ENCODE data around the gene IRF4.

Gene IRF4

DNA sequence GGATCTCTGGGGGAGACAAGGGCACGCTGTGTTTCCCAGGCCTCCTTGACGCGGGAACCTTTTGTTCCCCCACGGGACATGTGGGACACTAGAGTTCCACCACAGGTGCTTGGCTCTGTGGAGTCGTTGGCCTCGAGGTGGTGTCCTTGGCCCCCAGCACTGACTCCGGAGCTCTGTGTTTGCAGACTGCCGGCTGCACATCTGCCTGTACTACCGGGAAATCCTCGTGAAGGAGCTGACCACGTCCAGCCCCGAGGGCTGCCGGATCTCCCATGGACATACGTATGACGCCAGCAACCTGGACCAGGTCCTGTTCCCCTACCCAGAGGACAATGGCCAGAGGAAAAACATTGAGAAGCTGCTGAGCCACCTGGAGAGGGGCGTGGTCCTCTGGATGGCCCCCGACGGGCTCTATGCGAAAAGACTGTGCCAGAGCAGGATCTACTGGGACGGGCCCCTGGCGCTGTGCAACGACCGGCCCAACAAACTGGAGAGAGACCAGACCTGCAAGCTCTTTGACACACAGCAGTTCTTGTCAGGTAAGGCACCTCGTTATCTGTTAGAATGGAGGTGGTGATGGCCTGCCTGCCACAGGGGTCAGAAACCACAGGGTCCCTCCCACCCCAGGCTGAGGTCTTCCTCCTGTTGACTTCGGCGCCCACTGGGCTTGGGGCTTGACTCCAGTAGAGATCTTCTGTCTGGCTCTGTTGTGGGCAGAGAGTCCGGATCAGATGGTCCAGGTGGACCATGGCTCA lies 9.9 kb downstream of the IRF4 start:
- TF ChIP-seq, protein P1, sequence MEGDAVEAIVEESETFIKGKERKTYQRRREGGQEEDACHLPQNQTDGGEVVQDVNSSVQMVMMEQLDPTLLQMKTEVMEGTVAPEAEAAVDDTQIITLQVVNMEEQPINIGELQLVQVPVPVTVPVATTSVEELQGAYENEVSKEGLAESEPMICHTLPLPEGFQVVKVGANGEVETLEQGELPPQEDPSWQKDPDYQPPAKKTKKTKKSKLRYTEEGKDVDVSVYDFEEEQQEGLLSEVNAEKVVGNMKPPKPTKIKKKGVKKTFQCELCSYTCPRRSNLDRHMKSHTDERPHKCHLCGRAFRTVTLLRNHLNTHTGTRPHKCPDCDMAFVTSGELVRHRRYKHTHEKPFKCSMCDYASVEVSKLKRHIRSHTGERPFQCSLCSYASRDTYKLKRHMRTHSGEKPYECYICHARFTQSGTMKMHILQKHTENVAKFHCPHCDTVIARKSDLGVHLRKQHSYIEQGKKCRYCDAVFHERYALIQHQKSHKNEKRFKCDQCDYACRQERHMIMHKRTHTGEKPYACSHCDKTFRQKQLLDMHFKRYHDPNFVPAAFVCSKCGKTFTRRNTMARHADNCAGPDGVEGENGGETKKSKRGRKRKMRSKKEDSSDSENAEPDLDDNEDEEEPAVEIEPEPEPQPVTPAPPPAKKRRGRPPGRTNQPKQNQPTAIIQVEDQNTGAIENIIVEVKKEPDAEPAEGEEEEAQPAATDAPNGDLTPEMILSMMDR (conservative IDR thresholded peaks at IDR 0.05; ENCODE audit: low read length), result no peak
- no peak for TF ChIP-seq EZH2phosphoT487 (IDR thresholded peaks at IDR 0.05; ENCODE audit: borderline replicate concordance)
- Histone ChIP-seq H2AFZ (ENCODE audit: low read length) (no peak overlapping the region), H3K27me3 (ENCODE audit: insufficient read depth, low read length, poor library complexity, severe bottlenecking) (no peaks in the 10 kb centered on the region), H3K9ac (ENCODE audit: low read depth, low read length, poor library complexity, severe bottlenecking) (no peak overlapping the region), H3K4me1 (ENCODE audit: insufficient read depth, low read length, poor library complexity, severe bottlenecking) (peaks cover 22% of the 10 kb centered on the region), H3K4me3 (ENCODE audit: low read length, poor library complexity, severe bottlenecking) (no peak overlapping the region), H3K9me3 (ENCODE audit: insufficient read depth, low read depth, low read length) (no peaks in the 10 kb centered on the region), H4K20me1 (ENCODE audit: insufficient read depth, low read length, poor library complexity, severe bottlenecking) (no peaks in the 10 kb centered on the region), H3K36me3 (ENCODE audit: insufficient read depth, low read length) (no peaks in the 10 kb centered on the region), H3F3A (ENCODE audit: low read depth) (no peaks in the 10 kb centered on the region), H3K9me2 (replicated peaks; ENCODE audit: low read depth, low read length) (no peaks in the 10 kb centered on the region), H3K79me2 (ENCODE audit: insufficient read depth, low read length) (no peaks in the 10 kb centered on the region), H3K4me2 (ENCODE audit: low read depth, low read length, poor library complexity, severe bottlenecking) (no peak overlapping the region)

DNA sequence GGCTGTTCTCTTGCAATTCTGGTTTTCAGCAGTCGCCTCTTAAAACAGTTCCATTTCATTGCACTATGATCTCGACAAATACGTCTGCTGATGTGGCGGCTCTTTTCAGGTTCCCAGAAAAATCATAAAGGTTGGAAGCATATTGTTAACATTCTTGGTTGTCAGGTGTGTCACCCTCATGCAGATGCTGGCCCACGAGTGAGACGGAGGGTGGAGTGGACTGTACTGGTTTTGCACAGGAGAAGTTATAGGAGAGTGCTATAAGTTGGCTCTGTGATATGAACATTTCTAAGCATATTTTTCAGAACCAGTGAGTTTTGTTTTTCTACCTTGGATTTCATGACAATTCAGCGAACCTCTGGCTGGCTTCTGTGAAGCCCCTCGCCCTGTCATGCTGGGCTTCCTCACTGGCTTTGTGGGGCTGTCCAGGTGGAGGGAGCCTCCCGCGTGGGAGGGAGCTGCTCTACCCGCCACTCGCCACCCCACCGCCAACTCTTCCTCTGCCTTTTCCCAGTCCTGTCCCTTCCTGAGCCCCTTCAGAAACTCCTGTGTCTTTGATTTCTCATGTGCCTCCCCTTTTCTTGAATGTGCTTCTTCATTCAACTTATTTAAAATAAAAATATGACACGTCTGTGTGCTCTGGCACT lies 10.6 kb downstream of the IRF4 start:
- TF ChIP-seq, protein P1 (conservative IDR thresholded peaks at IDR 0.05; ENCODE audit: low read length), result no peak
- no peak for TF ChIP-seq EZH2phosphoT487 (IDR thresholded peaks at IDR 0.05; ENCODE audit: borderline replicate concordance)
- Histone ChIP-seq H4K20me1 (ENCODE audit: insufficient read depth, low read length, poor library complexity, severe bottlenecking) (no peaks in the 10 kb centered on the region), H3K4me3 (ENCODE audit: low read length, poor library complexity, severe bottlenecking) (no peak overlapping the region), H3K36me3 (ENCODE audit: insufficient read depth, low read length) (no peaks in the 10 kb centered on the region), H3K9ac (ENCODE audit: low read depth, low read length, poor library complexity, severe bottlenecking) (no peak overlapping the region), H3K79me2 (ENCODE audit: insufficient read depth, low read length) (no peaks in the 10 kb centered on the region), H3K9me2 (replicated peaks; ENCODE audit: low read depth, low read length) (no peaks in the 10 kb centered on the region), H3K9me3 (ENCODE audit: insufficient read depth, low read depth, low read length) (no peaks in the 10 kb centered on the region), H2AFZ (ENCODE audit: low read length) (no peak overlapping the region), H3F3A (ENCODE audit: low read depth) (no peaks in the 10 kb centered on the region), H3K4me1 (ENCODE audit: insufficient read depth, low read length, poor library complexity, severe bottlenecking) (peaks cover 22% of the 10 kb centered on the region), H3K4me2 (ENCODE audit: low read depth, low read length, poor library complexity, severe bottlenecking) (no peak overlapping the region), H3K27me3 (ENCODE audit: insufficient read depth, low read length, poor library complexity, severe bottlenecking) (no peaks in the 10 kb centered on the region)

DNA sequence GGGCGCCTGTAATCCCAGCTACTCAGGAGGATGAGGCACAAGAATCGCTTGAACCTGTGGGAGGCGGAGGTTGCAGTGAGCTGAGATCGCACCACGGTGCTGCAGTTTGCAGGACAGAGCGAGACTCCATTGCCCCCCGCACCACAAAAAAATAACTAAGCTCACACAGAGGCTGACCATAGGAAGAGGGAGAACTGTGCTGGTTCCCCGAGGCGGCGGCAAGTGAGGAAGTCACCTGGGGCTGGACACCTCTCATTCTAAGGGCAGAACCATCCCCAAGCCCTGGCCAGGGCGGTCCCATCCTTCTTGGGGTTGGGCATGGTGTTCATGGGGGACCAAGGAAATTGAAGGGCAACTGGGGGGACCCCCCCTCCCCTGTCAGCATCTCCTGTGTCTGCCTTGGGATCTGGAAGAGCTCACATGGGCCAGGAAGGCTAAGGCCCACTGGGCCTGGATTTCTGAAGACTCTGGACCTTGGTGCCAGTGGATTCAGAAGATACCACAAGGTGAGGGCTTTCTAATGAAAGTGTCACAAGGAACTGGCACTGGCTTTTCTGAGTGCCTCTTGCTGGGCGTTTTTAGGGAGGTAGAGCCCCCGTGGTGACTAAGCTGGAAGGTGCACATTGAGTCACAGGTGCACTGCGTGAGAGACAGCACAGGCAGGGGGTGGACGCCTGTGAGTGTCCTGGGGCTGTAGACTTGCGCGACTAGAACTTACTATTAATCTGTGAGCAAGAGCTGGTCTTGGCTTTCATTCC lies 11.5 kb downstream of the IRF4 start:
- TF ChIP-seq, protein P1 (conservative IDR thresholded peaks at IDR 0.05; ENCODE audit: low read length), result no peak
- no peak for TF ChIP-seq EZH2phosphoT487 (IDR thresholded peaks at IDR 0.05; ENCODE audit: borderline replicate concordance)
- no peak overlapping the region for H3K9ac ChIP-seq (ENCODE audit: low read depth, low read length, poor library complexity, severe bottlenecking)
- H4K20me1 ChIP-seq (ENCODE audit: insufficient read depth, low read length, poor library complexity, severe bottlenecking), result no peaks in the 10 kb centered on the region
- no peaks in the 10 kb centered on the region for H3K36me3 ChIP-seq (ENCODE audit: insufficient read depth, low read length)
- H3K4me3 ChIP-seq (ENCODE audit: low read length, poor library complexity, severe bottlenecking), result no peak overlapping the region
- peaks cover 24% of the 10 kb centered on the region for H3K4me1 ChIP-seq (ENCODE audit: insufficient read depth, low read length, poor library complexity, severe bottlenecking)
- no peaks in the 10 kb centered on the region for H3K27me3 ChIP-seq (ENCODE audit: insufficient read depth, low read length, poor library complexity, severe bottlenecking)
- H3F3A ChIP-seq (ENCODE audit: low read depth), result no peaks in the 10 kb centered on the region
- no peak overlapping the region for H2AFZ ChIP-seq (ENCODE audit: low read length)
- no peak overlapping the region for H3K4me2 ChIP-seq (ENCODE audit: low read depth, low read length, poor library complexity, severe bottlenecking)
- no peaks in the 10 kb centered on the region for H3K9me3 ChIP-seq (ENCODE audit: insufficient read depth, low read depth, low read length)
- H3K79me2 ChIP-seq (ENCODE audit: insufficient read depth, low read length), result no peaks in the 10 kb centered on the region
- no peaks in the 10 kb centered on the region for H3K9me2 ChIP-seq (replicated peaks; ENCODE audit: low read depth, low read length)

Data from Loucy (cell line).